ENCODE results near the gene LMO3.
"Not testable (repeated sequence)": the region's sequence is repeated elsewhere in the genome, so short reads cannot be mapped to it uniquely, and the experiment has no call there.

LMO3 gene

DNA sequence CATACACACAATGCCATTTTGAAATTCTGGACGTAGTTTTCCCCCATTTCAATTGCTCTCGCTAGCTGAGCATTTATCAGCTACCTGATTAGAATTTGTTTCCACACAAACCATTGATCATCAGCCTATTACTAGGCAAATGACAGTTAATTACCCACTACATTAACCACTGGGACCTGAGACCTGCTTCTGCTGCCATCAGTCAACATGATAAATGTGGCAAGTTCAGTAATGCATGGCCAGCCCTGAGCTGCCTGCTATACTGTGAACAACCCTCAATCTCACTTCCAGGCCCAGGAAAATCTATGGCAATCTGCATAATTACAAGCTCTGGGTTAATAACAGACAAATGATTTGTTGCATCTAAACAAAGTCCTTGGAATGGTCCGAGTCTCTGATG is 43.5 kb downstream of the LMO3 start:
- no peak overlapping the region for H3K4me3 ChIP-seq (ENCODE audit: low read depth, low read length)
- no peak for DNase-seq (ENCODE audit: low read depth)
- no peak for TF ChIP-seq CTCF (conservative IDR thresholded peaks at IDR 0.05; ENCODE audit: low read depth, low read length)

DNA sequence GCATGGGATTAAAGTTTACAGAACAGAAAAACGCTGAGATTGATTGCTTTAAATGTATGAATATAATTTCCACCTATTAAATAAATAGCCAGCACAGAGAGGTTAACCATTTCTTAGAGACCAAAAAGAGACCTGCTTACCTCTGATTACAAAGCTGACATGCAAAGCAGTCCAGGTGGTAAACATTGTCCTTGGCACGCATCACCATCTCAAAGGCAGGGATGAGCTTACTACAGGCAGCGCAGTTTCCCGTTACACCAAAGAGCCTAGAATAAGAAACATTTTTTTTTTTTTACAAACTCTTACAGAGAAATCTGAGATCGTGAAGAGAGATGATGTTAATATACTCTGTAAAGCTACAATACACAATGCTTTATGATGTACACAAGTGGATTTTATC is 45.7 kb downstream of the LMO3 start:
- H3K4me3 ChIP-seq (ENCODE audit: low read depth, low read length): no peak overlapping the region
- TF ChIP-seq CTCF (conservative IDR thresholded peaks at IDR 0.05; ENCODE audit: low read depth, low read length): no peak
- DNase-seq (ENCODE audit: low read depth): no peak

GRCh38 chr12:16555630-16556029 is 50.3 kb downstream of the LMO3 start:
- no peak overlapping the region for H3K4me3 ChIP-seq (ENCODE audit: low read depth, low read length)
- TF ChIP-seq CTCF (conservative IDR thresholded peaks at IDR 0.05; ENCODE audit: low read depth, low read length): no peak
- peak; percentile 48 for DNase-seq (ENCODE audit: low read depth)

DNA sequence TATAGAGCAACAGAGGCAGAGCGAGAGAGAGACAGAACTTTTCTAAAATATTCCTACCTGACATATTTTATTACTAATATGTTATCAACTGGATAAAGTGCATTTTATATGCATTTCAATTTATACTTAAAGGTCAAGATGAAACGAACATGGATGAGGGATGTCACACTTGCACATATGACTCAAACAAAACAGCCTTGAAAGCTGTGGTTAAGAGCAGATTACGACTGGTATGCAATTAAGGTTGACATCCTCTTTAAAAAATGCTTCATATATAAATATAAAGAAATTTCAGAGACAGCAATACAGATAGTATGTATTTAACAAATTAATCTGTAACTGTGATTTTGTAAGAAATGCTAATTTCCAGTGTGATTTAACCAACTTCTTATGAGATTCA is 52.5 kb downstream of the LMO3 start:
- TF ChIP-seq CTCF (conservative IDR thresholded peaks at IDR 0.05; ENCODE audit: low read depth, low read length): no peak
- no peak overlapping the region for H3K4me3 ChIP-seq (ENCODE audit: low read depth, low read length)
- DNase-seq (ENCODE audit: low read depth): peak; percentile 14

- no peak for DNase-seq (ENCODE audit: low read depth)
- H3K4me3 ChIP-seq (ENCODE audit: low read depth, low read length): no peak overlapping the region
- no peak for TF ChIP-seq CTCF (conservative IDR thresholded peaks at IDR 0.05; ENCODE audit: low read depth, low read length)
Observed at GRCh38 chr12:16552301-16552700, 53.7 kb downstream of the LMO3 start.

- H3K4me3 ChIP-seq (ENCODE audit: low read depth, low read length): no peak overlapping the region
- DNase-seq (ENCODE audit: low read depth): no peak
- TF ChIP-seq CTCF (conservative IDR thresholded peaks at IDR 0.05; ENCODE audit: low read depth, low read length): no peak
Observed at GRCh38 chr12:16545836-16546235, 60.1 kb downstream of the LMO3 start.

DNA sequence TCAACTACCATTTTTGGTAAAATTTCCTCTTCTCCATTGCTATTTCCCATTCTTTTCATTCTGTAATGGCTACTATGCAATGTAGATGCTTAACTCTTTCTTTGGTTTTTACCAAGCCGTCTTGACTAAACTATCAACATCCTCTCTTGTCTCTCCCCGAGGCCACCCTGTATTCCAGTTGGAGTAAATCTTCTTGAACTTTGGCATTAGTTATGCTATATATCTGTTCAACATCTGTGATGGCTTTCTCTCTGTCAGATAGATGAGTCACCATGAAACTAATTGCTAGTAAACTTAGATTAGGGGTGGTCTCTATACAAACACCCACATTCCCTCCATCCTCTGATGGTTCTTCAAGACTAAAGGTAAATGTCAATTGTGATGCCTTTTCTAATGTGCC is 63.4 kb downstream of the LMO3 start:
- no peak for TF ChIP-seq CTCF (conservative IDR thresholded peaks at IDR 0.05; ENCODE audit: low read depth, low read length)
- H3K4me3 ChIP-seq (ENCODE audit: low read depth, low read length): no peak overlapping the region
- no peak for DNase-seq (ENCODE audit: low read depth)

DNA sequence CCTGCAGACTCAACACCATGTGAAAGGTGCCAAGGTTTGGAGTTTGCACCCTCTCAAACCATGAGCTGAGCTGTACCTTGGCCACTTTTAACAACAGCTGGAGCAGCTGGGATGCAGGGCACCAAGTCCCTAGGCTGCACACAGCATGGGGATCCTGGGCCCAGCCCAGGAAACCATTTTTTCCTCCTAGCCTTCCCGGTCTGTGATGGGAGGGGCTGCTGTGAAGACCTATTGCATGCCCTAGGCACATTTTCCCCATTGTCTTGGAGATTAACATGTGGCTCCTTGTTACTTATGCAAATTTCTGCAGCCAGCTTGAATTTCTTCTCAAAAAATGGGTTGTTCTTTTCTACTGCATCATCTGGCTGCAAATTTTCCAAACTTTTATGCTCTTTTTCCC is 68.3 kb downstream of the LMO3 start:
- H3K4me3 ChIP-seq (ENCODE audit: low read depth, low read length); DNase-seq (ENCODE audit: low read depth): not testable (repeated sequence)
